Measurements from ENCODE around the gene SBNO2.

SBNO2 gene

DNA sequence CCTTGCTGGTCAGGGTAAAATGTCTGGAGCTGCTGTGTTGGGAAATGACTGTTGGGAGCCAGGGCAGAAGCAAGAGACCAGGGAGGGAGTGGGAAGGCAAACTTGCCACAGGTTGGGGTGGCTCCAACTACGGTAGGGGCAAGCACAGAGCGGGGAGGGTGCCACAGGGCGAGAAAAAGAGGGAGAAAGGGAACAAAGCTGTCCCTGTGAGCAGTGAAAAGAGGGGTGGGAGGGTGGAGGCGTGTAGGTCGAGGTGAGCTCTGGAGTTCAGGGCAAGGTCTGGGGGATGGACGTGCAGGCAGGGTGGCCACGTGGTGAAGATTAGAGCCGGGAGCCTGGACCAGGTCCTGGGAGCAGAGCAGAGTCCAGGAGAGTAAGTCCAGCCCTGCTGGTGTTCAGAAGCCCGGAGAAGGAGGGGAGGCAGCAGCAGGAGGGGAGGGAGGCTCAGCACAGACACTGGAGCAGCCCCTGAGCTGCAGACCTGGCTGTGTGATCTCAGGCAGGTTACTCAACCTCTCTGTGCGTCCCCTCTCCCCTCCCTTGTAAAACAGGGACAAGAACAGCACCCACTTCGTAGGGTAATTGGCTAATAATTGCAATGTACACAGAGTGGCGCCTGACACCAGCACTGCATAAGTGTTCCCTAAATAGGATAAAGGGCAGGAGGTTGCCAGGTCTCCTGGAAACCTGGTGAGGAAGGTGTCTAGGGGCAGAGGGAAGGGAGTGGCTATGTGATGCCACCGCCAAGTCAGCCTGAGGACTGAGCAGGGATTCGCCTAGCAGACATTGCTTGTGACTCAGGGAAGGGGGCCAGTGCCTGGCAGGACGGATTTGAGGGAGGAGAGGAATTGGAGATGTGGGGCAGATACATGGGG, 75.7 kb downstream of the SBNO2 start:
- TF ChIP-seq TAF1 (IDR thresholded peaks at IDR 0.05; ENCODE audit: borderline replicate concordance, low read depth, low read length) = no peak
- no peak for TF ChIP-seq POLR2A (IDR thresholded peaks at IDR 0.05; ENCODE audit: low read depth, low read length)
- TF ChIP-seq POLR2AphosphoS5 (IDR thresholded peaks at IDR 0.05; ENCODE audit: low read depth, low read length) = no peak
- DNase-seq (ENCODE audit: insufficient read length) = no peak
- FAIRE-seq = no peak

DNA sequence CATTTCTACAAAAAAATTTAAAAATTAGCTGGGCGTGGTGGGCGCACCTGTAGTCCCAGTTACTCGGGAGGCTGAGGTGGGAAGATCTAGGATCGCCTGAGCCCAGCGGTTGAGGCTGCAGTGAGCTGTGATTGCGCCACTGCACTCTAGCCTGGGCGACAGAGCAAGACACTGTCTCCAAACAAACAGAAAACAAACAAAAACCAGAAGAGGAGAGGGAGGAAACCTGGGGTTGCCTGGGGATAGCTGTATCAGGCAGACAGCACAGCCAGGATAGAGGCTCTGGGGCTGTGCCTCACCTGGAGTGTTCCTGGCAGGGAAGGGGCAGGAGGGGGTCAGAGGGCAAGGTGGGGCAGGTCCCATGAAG, 76.3 kb downstream of the SBNO2 start:
- FAIRE-seq = no peak
- no peak for DNase-seq (ENCODE audit: insufficient read length)
- TF ChIP-seq POLR2AphosphoS5 (IDR thresholded peaks at IDR 0.05; ENCODE audit: low read depth, low read length) (no peak), TAF1 (IDR thresholded peaks at IDR 0.05; ENCODE audit: borderline replicate concordance, low read depth, low read length) (no peak), POLR2A (IDR thresholded peaks at IDR 0.05; ENCODE audit: low read depth, low read length) (no peak)

DNA sequence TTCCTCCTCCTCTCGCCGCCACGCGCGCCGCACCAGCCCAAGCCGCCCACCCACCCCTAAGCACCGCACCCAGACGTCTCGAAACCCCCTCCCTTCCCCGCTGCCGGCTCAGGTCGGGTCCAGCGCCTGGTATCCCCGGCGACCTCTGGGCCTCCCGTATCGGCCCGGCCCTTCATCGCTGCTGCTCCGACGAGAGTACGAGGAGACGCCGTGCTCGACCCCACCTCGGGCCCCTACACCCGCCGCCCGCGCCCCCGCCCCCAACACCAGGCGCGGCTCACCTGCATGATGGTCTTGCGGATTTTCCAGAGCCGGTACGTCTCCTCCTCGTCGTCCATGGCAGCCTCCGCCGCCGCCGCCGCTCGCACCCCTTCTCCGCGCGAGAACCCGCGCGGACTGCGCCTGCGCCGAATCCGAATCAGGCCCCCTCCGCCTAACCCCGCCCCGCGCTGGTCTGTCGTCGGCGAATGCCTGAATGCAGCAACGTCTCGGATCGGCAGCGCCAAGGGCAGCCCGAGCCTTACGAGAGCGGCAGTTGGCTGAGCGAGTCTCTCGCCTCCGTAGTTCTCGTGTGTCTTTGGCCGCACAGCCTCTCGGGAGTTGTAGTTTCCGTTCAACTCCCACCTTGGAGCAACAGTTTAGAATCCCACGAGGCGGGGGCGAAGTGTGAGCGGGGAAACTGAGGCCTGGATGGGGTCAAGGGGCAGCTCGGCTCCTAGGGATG, 78.9 kb downstream of the SBNO2 start, which contains the start of gene POLR2E:
TSS of gene POLR2E (minus strand) at position 398 of the 724 bp plus-strand sequence. CDS start at position 338, 60 bp downstream.
- peak; percentile 99 for FAIRE-seq

DNA sequence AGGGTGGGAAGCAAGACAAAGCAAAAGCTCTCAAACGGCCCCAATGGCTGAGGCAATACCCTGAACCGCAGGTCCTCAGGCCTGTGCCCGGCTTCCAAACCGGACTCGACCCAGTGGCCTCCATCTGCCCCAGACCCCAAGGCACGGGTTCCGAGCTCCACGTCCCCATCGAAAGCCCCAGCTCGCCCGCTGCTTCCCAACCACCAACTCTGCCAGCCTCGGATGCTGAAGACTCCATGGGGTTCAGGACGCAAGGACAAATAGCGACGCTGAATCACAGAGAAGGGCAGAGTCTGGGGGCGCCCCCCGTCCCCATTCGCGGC, 79.5 kb downstream of the SBNO2 start:
- FAIRE-seq (no peak), DNase-seq (ENCODE audit: insufficient read length) (no peak)
- TF ChIP-seq POLR2A (IDR thresholded peaks at IDR 0.05; ENCODE audit: low read depth, low read length) = no peak

More for the DNA sequence above, 78.9 kb downstream of the SBNO2 start, which contains the start of gene POLR2E:
- TF ChIP-seq TAF1 (IDR thresholded peaks at IDR 0.05; ENCODE audit: borderline replicate concordance, low read depth, low read length) (peak; percentile 46; the same call in 1 of the 2 replicates), POLR2A (IDR thresholded peaks at IDR 0.05; ENCODE audit: low read depth, low read length) (peak; percentile 79), POLR2AphosphoS5 (IDR thresholded peaks at IDR 0.05; ENCODE audit: low read depth, low read length) (peak; percentile 54; the same call in 1 of the 2 replicates)
- DNase-seq (ENCODE audit: insufficient read length) = peak; percentile 97

DNA sequence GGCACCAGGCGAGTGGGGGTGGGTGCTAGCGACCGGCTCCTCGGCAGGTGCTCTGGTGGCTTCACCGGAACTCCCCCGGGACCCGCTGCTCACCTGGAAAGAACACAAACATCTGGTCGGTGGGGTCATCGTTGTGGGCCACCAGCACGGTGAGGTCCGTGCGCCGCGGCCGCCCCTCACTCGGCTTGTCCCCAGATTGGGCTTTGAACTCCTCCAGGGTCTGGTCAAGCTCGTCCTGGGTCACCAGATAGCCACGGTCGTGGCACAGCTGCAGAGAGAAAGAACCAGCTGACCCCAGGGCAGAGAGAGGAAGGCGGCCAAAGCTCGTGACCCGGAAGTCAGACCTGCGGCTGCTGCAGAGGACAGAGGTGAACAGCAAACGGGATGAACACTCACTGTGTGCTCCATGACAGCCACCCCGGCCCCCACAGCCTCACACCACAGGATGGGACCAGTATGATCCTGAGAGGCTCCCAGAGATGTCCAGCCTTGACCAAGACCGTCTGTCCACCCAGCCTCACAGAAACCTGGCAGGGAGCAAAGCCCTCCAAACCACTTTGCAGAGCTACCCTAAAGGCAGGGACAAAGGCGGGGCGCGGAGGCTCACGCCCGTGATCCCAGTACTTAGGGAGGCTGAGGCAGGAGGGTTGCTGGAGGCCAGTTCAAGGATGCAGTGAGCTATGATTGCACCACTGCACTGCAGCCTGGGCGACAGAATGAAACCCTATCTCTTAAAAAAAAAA, 80.1 kb downstream of the SBNO2 start:
- no peak for DNase-seq (ENCODE audit: insufficient read length)
- TF ChIP-seq TAF1 (IDR thresholded peaks at IDR 0.05; ENCODE audit: borderline replicate concordance, low read depth, low read length) = no peak
- FAIRE-seq = no peak

DNA sequence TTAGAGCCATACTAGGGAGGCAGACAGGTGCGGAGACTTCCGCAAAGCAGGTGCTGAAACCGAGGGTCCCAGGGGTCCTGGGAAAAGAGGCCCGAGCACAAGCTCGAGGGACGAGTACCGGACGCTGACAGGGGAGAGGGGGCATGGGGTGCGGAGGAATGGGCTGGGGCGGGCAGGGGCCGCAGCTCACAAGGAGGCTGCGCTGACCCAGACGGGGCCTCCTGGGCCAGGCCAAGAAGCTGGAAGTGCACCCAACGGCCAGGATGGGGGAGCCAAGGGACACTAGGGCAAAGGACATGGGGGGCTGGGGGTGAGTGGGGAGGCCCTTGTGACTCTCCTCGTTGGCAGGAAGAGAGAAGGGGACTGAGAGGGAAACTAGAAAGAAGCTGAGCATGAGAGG, 80.7 kb downstream of the SBNO2 start:
- FAIRE-seq (no peak), DNase-seq (ENCODE audit: insufficient read length) (no peak)
- TF ChIP-seq POLR2AphosphoS5 (IDR thresholded peaks at IDR 0.05; ENCODE audit: low read depth, low read length) (no peak), POLR2A (IDR thresholded peaks at IDR 0.05; ENCODE audit: low read depth, low read length) (no peak), TAF1 (IDR thresholded peaks at IDR 0.05; ENCODE audit: borderline replicate concordance, low read depth, low read length) (no peak)

DNA sequence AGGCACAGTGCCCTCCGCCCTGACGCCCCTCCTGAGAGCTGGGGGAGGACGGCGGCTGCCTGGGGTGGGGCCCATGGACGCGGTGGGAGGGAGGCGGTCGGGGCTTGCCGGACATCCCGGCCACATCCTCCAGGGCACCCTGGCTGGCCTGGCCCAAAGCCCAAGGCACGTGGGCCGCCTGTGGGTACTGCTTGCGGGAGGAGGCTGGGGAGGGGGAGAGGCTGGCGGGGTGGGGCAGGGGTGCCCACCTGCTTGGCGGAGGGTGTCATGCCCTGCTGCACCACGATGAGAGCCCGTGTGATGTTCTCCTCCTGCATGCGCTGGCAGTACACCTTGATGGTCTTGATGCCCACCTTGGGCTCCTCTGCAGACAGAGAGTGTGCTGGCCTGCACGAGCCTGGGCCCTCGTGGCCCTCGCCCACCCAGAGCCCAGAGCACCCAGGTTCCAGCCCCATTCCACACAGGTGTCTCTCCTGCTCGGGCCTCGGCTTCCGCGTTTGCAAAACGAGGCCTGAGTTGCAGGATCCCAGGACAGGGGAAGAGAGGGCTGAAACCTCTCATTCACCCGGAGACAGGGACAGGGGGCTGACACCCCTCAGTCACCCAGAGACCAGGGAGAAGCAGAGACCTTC, 82.4 kb downstream of the SBNO2 start:
- no peak for TF ChIP-seq POLR2A (IDR thresholded peaks at IDR 0.05; ENCODE audit: low read depth, low read length)
- TF ChIP-seq POLR2AphosphoS5 (IDR thresholded peaks at IDR 0.05; ENCODE audit: low read depth, low read length) = no peak
- TF ChIP-seq TAF1 (IDR thresholded peaks at IDR 0.05; ENCODE audit: borderline replicate concordance, low read depth, low read length) = no peak
- FAIRE-seq (no peak), DNase-seq (ENCODE audit: insufficient read length) (no peak)

DNA sequence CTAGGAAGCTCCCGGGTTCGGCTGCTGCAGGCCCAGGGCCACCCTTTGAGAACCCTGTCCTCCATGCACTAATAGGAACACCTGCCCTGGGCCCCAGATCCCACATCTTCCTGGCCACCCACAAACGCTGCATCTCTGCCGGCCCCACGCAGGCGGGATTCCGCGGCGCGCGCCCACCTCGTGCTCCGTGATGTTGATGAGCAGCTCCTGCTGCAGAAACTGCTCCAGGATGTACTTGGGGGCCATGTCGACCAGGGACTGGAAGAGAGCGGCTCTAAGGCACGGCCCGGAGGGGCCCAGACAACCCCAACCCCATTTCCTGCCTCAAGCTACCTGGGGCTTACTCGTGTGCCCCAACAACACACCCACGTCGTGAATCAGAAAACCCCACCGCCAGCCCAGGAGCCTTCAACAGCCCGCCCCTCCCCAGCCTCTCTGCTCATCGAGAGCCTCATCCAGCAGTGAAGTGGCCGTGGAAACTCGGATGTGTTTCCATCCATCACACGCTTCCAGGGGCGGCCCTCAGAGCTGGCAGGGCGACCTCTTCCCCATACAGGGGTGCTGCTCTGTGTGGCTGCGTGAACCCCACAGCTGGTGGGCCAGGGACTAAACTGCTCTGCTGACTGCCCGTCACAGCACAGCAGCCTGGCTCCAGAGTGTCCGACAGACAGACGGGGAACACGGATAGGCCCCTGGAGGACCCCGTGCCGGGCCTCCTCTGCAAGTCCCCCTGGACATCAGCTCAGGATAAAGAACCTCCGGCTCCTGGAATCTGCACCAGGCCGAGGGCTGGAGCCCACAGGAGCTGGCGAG, 83.1 kb downstream of the SBNO2 start:
- TF ChIP-seq POLR2AphosphoS5 (IDR thresholded peaks at IDR 0.05; ENCODE audit: low read depth, low read length) (no peak), TAF1 (IDR thresholded peaks at IDR 0.05; ENCODE audit: borderline replicate concordance, low read depth, low read length) (no peak), POLR2A (IDR thresholded peaks at IDR 0.05; ENCODE audit: low read depth, low read length) (no peak)
- no peak for FAIRE-seq
- no peak for DNase-seq (ENCODE audit: insufficient read length)

DNA sequence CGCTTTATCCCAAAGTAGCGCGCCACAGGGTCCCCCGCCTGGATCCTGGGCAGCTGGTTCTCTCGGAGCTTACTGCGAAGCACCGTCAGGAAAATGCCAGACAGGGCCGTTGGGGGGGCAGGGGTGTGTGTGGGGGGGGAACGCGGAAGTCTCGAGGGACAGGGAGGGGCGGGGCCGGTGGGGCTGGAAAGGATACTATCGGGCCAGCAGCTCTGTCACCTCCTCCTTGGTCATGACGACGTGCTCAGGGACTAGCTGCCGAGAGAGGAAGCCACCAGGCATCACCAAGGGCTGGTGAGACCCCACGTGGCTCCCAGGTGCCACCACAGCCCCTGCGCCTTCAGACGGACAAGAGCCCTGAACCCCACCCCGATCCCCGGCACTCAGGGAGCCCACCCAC, 84.2 kb downstream of the SBNO2 start:
- DNase-seq (ENCODE audit: insufficient read length) (no peak), FAIRE-seq (no peak)
- TF ChIP-seq TAF1 (IDR thresholded peaks at IDR 0.05; ENCODE audit: borderline replicate concordance, low read depth, low read length) (no peak), POLR2A (IDR thresholded peaks at IDR 0.05; ENCODE audit: low read depth, low read length) (no peak), POLR2AphosphoS5 (IDR thresholded peaks at IDR 0.05; ENCODE audit: low read depth, low read length) (0 out of 2 replicates have a peak, but pooled peaks have one; percentile 22)

DNA sequence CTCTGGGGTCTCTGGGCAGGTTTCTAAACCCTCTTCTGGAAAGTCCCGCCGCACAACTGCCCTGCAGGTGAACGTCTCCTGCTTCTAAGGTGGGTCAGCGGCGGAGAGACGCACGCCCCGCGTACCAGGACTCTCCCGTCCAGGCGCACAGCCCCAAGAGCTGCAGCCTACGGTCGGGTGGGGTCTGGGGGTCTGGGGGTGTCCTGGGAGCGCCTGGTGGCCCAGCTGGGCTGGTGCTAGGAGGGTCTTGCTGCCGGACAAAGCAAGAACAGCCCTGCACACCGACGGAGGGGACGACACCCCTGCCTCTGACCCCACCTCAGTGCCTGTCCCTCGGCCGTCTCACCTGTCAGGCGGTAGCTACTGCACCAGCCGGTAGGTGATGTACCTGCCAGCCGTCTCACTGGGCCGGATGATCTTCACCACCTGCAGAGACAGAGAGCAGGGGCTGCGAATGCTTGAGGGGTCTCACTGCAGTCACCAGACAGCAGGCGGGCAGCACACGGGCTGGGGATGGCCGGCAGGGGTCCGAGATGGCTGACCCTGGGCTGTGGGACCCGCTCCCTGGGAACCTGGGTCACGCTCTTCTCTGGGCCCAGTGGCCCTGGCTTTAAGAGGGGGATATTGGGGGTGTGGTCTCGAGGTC, 84.8 kb downstream of the SBNO2 start:
- TF ChIP-seq POLR2AphosphoS5 (IDR thresholded peaks at IDR 0.05; ENCODE audit: low read depth, low read length) (no peak; the same call in 1 of the 2 replicates), POLR2A (IDR thresholded peaks at IDR 0.05; ENCODE audit: low read depth, low read length) (no peak), TAF1 (IDR thresholded peaks at IDR 0.05; ENCODE audit: borderline replicate concordance, low read depth, low read length) (no peak)
- DNase-seq (ENCODE audit: insufficient read length) (no peak), FAIRE-seq (no peak)
